HepG2 (cell line): ENCODE data around the gene GGA2. TPM values are rescaled to one million over a fixed set of nuclear protein-coding genes. Genes with fewer than 3 reads are reported as not detected.

Source experiments
- ATAC-seq: fragments of 200-7000 bp; cut with Tn5 transposase; 3 replicates; pipeline ENCODE4 v1.9.1; 2020; ENCODE audit warnings: mild to moderate bottlenecking, moderate library complexity
- BruUV-seq: library from RNA; stranded (reverse); fragments of 400-500 nt; replicated peaks from 2 replicates; lab custom pipeline; 2021; lab: Mats Ljungman, UMichigan
- CTCF ChIA-PET: fragments of 300-600 bp; formaldehyde crosslinking; extraction: SDS; loops from one replicate; lab custom pipeline; 2021; ENCODE audit warnings: low total read pairs, inconsistent platforms, low intra/inter-chr PET ratio; lab: Yijun Ruan, JAX
- POLR2A ChIA-PET: fragments of 350-600 bp; sonication (Branson Sonifier 250); formaldehyde crosslinking; loops from one replicate; lab custom pipeline; 2020; ENCODE audit warnings: antibody characterized with exemption, inconsistent platforms; lab: Yijun Ruan, JAX
- DNase-seq: peaks from one replicate; pipeline ENCODE4 v3.0.0-alpha.2; 2015; ENCODE audit warnings: low spot score
- FAIRE-seq: peaks from 3 replicates; lab custom pipeline; 2011; peaks lifted over from hg19 to GRCh38; lab: Jason Lieb, UNC
- H2AFZ ChIP-seq: one replicate; pipeline ENCODE4 v1.6.1; 2011; ENCODE audit warnings: low read length, inconsistent platforms
- H3K27ac ChIP-seq: fragments of 300-600 bp; 3 replicates; pipeline ENCODE4 v1.8.0; 2011; ENCODE audit warnings: mixed run types, mild to moderate bottlenecking, mixed read lengths, low read length, inconsistent platforms; ENCODE audit not compliant: insufficient read depth; ENCODE audit errors: extremely low read length
- H3K27me3 ChIP-seq, 2 experiments: fragments of 200-600 bp in 1 of 2; 2 replicates in 1 of 2; 3 replicates in 1 of 2; pipeline versions ENCODE4 v1.6.0 to v1.8.0; 2011; ENCODE audit warnings: low read length in 2 of 2, mild to moderate bottlenecking in 2 of 2, moderate library complexity in 2 of 2, inconsistent platforms in 1 of 2; ENCODE audit not compliant: insufficient read depth in 2 of 2, control insufficient read depth in 1 of 2
- H3K36me3 ChIP-seq, 2 experiments: fragments of 200-600 bp in 1 of 2; replicated peaks in 1 of 2; 2 replicates in 1 of 2; 3 replicates in 1 of 2; pipeline versions ENCODE4 v1.5.1 to v1.8.0; 2011; ENCODE audit warnings: low read length in 2 of 2, inconsistent platforms in 1 of 2; ENCODE audit not compliant: insufficient read depth in 2 of 2, control insufficient read depth in 1 of 2
- H3K4me1 ChIP-seq: 2 replicates; pipeline ENCODE4 v1.5.1; 2012; ENCODE audit warnings: low read length, inconsistent platforms; ENCODE audit not compliant: insufficient read depth
- H3K4me2 ChIP-seq: 2 replicates; pipeline ENCODE4 v1.6.0; 2011; ENCODE audit warnings: low read depth, low read length, inconsistent platforms
- H3K4me3 ChIP-seq, 3 experiments: fragments of 200-600 bp in 1 of 3; sonication (generic), shearing (Covaris generic) in 1 of 3; replicated peaks in 1 of 3; 2 replicates each; pipeline ENCODE4 v1.5.1; 2011 to 2016; ENCODE audit warnings: low read length in 3 of 3, inconsistent platforms in 2 of 3, low read depth in 2 of 3, mild to moderate bottlenecking in 2 of 3, control low read depth in 1 of 3, mixed read lengths in 1 of 3; ENCODE audit not compliant: insufficient read depth in 1 of 3
- H3K79me2 ChIP-seq: one replicate; pipeline ENCODE4 v1.6.1; 2011; ENCODE audit warnings: low read length, inconsistent platforms; ENCODE audit not compliant: insufficient read depth
- H3K9ac ChIP-seq: 2 replicates; pipeline ENCODE4 v1.6.0; 2011; ENCODE audit warnings: mild to moderate bottlenecking, low read depth, low read length, inconsistent platforms; ENCODE audit not compliant: insufficient read depth
- H3K9me3 ChIP-seq: 2 replicates; pipeline ENCODE4 v1.5.1; 2012; ENCODE audit warnings: mild to moderate bottlenecking, low read length
- H4K20me1 ChIP-seq: 2 replicates; pipeline ENCODE4 v1.6.0; 2011; ENCODE audit warnings: inconsistent platforms, mild to moderate bottlenecking, low read length, moderate library complexity; ENCODE audit not compliant: insufficient read depth
- BCL6 ChIP-seq: IDR thresholded peaks from 2 replicates; pipeline ENCODE4 v1.6.1; 2016; ENCODE audit warnings: missing genetic modification reagents, missing compliant biosample characterization
- FOSL2 ChIP-seq: sonication (generic); formaldehyde crosslinking; IDR thresholded peaks from 2 replicates; pipeline ENCODE4 v1.4.0; 2020; ENCODE audit warnings: missing genetic modification reagents
- HBP1 ChIP-seq: IDR thresholded peaks from 2 replicates; pipeline ENCODE4 v1.6.1; 2016; ENCODE audit warnings: low read depth, control low read depth
- NR2F6 ChIP-seq, 2 experiments: IDR thresholded peaks; 2 replicates each; pipeline ENCODE4 v1.6.1; 2016; ENCODE audit warnings: antibody characterized with exemption in 1 of 2, mild to moderate bottlenecking in 1 of 2
- PATZ1 ChIP-seq: sonication (generic); formaldehyde crosslinking; IDR thresholded peaks from 2 replicates; pipeline ENCODE4 v1.4.0; 2020; ENCODE audit warnings: missing genetic modification reagents
- POGK ChIP-seq: sonication (generic); formaldehyde crosslinking; conservative IDR thresholded peaks from 2 replicates; pipeline ENCODE4 v1.8.0; 2022; ENCODE audit warnings: mild to moderate bottlenecking, moderate library complexity, missing genetic modification reagents
- SAP130 ChIP-seq: IDR thresholded peaks from 2 replicates; pipeline ENCODE4 v1.6.1; 2016; ENCODE audit warnings: low read depth
- SOX6 ChIP-seq, 2 experiments: fragments of 450-650 bp in 1 of 2; sonication (generic) in 1 of 2; formaldehyde crosslinking in 1 of 2; IDR thresholded peaks; 2 replicates each; pipeline versions ENCODE4 v1.4.0 to v1.6.1; 2017 to 2020; ENCODE audit warnings: antibody characterized with exemption in 1 of 2, mild to moderate bottlenecking in 1 of 2, missing genetic modification reagents in 1 of 2
- STAG1 ChIP-seq: sonication (generic); formaldehyde crosslinking; IDR thresholded peaks from 2 replicates; pipeline ENCODE4 v1.4.0; 2020; ENCODE audit warnings: missing genetic modification reagents
- XRCC5 ChIP-seq: fragments of 200-400 bp; formaldehyde crosslinking; optimal IDR thresholded peaks from 2 replicates; pipeline ENCODE3; 2017; ENCODE audit warnings: mild to moderate bottlenecking, low read length
- ZMAT3 ChIP-seq: sonication (generic); formaldehyde crosslinking; conservative IDR thresholded peaks from 2 replicates; pipeline ENCODE4 v1.7.0; 2021; ENCODE audit warnings: missing genetic modification reagents
- ZNF615 ChIP-seq: sonication (generic); formaldehyde crosslinking; IDR thresholded peaks from 2 replicates; pipeline ENCODE4 v1.5.0; 2020; ENCODE audit warnings: mild to moderate bottlenecking, missing genetic modification reagents, borderline replicate concordance
- ZNF616 ChIP-seq: sonication (generic); formaldehyde crosslinking; IDR thresholded peaks from 2 replicates; pipeline ENCODE4 v1.5.0; 2020; ENCODE audit warnings: low read depth, mild to moderate bottlenecking, missing genetic modification reagents
- ZSCAN22 ChIP-seq: sonication (generic); formaldehyde crosslinking; IDR thresholded peaks from 2 replicates; pipeline ENCODE4 v1.4.0; 2020; ENCODE audit warnings: mild to moderate bottlenecking, missing genetic modification reagents
- ZXDC ChIP-seq: sonication (generic); formaldehyde crosslinking; IDR thresholded peaks from 2 replicates; pipeline ENCODE4 v1.5.0; 2020; ENCODE audit warnings: mild to moderate bottlenecking, missing genetic modification reagents
- WGBS: methylation state at CpG from one replicate; pipeline ENCODE4 v1.1.6; 2017; ENCODE audit warnings: low lambda C conversion rate; 5-methylcytosine and 5-hydroxymethylcytosine counted together
- in situ Hi-C: cut with HindIII; loops from 2 replicates; pipeline ENCODE4 v1.10.0; 2017; ENCODE audit warnings: low pct_unique_long_range_greater_than_20kb; ENCODE audit not compliant: extremely low pct_ligation_motif_present
- intact Hi-C: fragments of 100-400 bp; cut with micrococcal nuclease; formaldehyde crosslinking; loops from one replicate; pipeline ENCODE4 v1.10.0; 2022; ENCODE audit not compliant: unreplicated experiment
- polyA plus RNA-seq, 8 experiments: library from polyadenylated mRNA; depleted of rRNA in 3 of 8; stranded (reverse) in 7 of 8; unstranded in 1 of 8; fragments of >200 nt; fragmentation: Illumina TruSeq in 4 of 8; extraction: Trizol in 4 of 8; gene quantifications; 2 replicates each; pipeline versions ENCODE4 v1.2.1 to v1.2.3, GENCODE V29; 2011 to 2016; ENCODE audit warnings: low read depth in 4 of 8, missing spikeins in 1 of 8, mixed read lengths in 1 of 8; ENCODE audit not compliant: insufficient read depth in 1 of 8
- total RNA-seq, 5 experiments: library from RNA; depleted of rRNA; stranded (reverse); fragments of >200 nt; fragmentation: Illumina TruSeq; extraction: Trizol; gene quantifications; 2 replicates each; pipeline ENCODE4 v1.2.3, GENCODE V29; 2016; ENCODE audit warnings: low read depth in 1 of 5

The GGA2 gene
- total and polyA plus RNA-seq, 2 of the 13 experiments (the other 11 are each of a cell fraction or from before 2014, with no cell fraction given), result 51.5 to 69.8 TPM

GRCh38 chr16:23504453-23505179 is 5.7 kb downstream of the GGA2 start:
- Histone ChIP-seq H3K9ac (no peak overlapping the region), H4K20me1 (peaks cover 90% of the 10 kb centered on the region), H3K27ac (no peak overlapping the region), H3K36me3 (peaks cover 10 to 54% of the 10 kb centered on the region in 2 experiments), H3K4me2 (peak overlapping the region; percentile 23; the same call in 1 of the 2 replicates), H3K4me1 (peaks cover 68% of the 10 kb centered on the region), H3K79me2 (peaks cover 99% of the 10 kb centered on the region), H3K4me3 (no peak overlapping the region), H2AFZ (no peak overlapping the region), H3K27me3 (no peaks in the 10 kb centered on the region; a peak in 1 of 5 replicates), H3K9me3 (no peaks in the 10 kb centered on the region)
- peak; percentile 58 for DNase-seq
- FAIRE-seq, result no peak
- WGBS, result 68% methylated on average over 13 of the region's 13 CpGs
- ChIA-PET CTCF (interaction anchor here (1.5 kb wide), 1 partner anchor 53 kb away, joined by 5 read pairs; the partner anchor contains the start of genes EARS2 and UBFD1), POLR2A (interaction anchor here (0.8 to 1.4 kb wide), 5 partner anchors 9 to 53 kb away, joined by 3 to 10 read pairs (median 3); partner anchors contain the start of genes EARS2 and UBFD1)
- no TSS peak for BruUV-seq
- in situ Hi-C loops (no loop called here), intact Hi-C loops (no loop called here)
- peak; percentile 62 for ATAC-seq
- TF ChIP-seq POGK (CRISPR knock-in tag) (no peak), ZMAT3 (CRISPR knock-in tag) (0 out of 2 replicates have a peak, but pooled peaks have one; percentile 46), STAG1 (CRISPR knock-in tag) (peak; percentile 5; the same call in 1 of the 2 replicates), BCL6 (CRISPR knock-in tag) (peak; percentile 83), XRCC5 (peak; percentile 53), FOSL2 (CRISPR knock-in tag) (peak; percentile 78), SOX6 (IDR thresholded peaks at IDR 0.05) (no peak), SOX6 (CRISPR knock-in tag; IDR thresholded peaks at IDR 0.05) (peak; percentile 52), PATZ1 (peak; percentile 28; the same call in 1 of the 2 replicates), ZNF616 (CRISPR knock-in tag) (no peak), NR2F6 (IDR thresholded peaks at IDR 0.05) (peak; percentile 47; the same call in 1 of the 2 replicates), NR2F6 (CRISPR knock-in tag; IDR thresholded peaks at IDR 0.05) (peak; percentile 49; the same call in 1 of the 2 replicates), ZSCAN22 (no peak), HBP1 (no peak), SAP130 (CRISPR knock-in tag) (0 out of 2 replicates have a peak, but pooled peaks have one; percentile 21), ZNF615 (CRISPR knock-in tag) (0 out of 2 replicates have a peak, but pooled peaks have one; percentile 27), ZXDC (CRISPR knock-in tag) (no peak)
